Suprapubic skin (tissue), 4 donors: ENCODE measurements around the gene CDH22.

ENCODE experiments used
- EP300 ChIP-seq: sonication (generic); formaldehyde crosslinking; IDR thresholded peaks from one replicate; pipeline ENCODE4 v1.6.1; 2017; ENCODE audit warnings: antibody characterized with exemption
- POLR2A ChIP-seq, 2 donors: fragments of 450-650 bp; IDR thresholded peaks; one replicate each; pipeline ENCODE4 v1.6.1; 2017; ENCODE audit warnings: antibody characterized with exemption in 2 of 2, mild to moderate bottlenecking in 2 of 2, moderate library complexity in 2 of 2
- POLR2AphosphoS5 ChIP-seq, 3 donors: sonication (generic); formaldehyde crosslinking; IDR thresholded peaks; one replicate each; pipeline ENCODE4 v1.6.1; 2017; ENCODE audit warnings: antibody characterized with exemption in 3 of 3
- TF ChIP-seq, protein P1 (sequence below), 2 donors: fragments of 200-600 bp in 1 of 2; fragments of 450-650 bp in 1 of 2; sonication (generic) in 1 of 2; IDR thresholded peaks; one replicate each; pipeline ENCODE4 v1.5.1; 2016 to 2019; ENCODE audit warnings: antibody characterized with exemption in 2 of 2, mild to moderate bottlenecking in 1 of 2, moderate library complexity in 1 of 2

DNA sequence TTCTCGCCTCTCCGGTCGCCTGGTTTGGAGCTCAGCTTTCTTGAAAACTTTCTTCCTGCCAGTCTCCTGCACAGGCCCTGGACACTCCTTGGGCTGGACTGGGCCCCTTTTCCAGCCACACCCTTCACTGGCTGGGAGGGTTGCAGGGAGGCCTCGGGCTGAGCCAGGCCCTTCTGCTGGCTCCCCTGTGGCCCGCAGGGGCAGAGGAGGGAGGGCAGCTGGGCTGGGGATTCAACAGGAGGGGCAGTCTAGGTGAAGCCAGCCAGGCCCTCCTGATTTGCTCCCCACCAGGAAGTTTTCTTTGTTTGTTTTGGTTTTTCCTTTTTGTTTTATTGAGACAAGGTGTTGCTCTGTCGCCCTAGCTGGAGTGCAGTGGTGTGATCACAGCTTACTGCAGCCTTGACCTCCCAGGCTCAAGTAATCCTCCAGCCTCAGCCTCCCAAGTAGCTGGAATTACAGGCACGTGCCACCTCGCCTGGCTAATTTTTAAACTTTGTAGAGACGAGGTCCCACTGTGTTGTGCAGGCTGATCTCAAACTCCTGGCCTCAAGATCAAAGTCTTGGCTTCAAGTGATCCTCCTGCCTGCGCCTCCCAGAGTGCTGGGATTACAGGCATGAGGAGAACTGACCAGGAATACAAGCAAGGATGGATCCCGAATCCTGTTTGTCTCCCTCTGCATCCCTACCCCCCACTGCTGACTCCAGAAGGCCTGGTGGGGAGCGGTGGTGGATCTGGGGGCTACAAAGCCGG is 23.5 kb upstream of the CDH22 start:
- TF ChIP-seq, protein P1, sequence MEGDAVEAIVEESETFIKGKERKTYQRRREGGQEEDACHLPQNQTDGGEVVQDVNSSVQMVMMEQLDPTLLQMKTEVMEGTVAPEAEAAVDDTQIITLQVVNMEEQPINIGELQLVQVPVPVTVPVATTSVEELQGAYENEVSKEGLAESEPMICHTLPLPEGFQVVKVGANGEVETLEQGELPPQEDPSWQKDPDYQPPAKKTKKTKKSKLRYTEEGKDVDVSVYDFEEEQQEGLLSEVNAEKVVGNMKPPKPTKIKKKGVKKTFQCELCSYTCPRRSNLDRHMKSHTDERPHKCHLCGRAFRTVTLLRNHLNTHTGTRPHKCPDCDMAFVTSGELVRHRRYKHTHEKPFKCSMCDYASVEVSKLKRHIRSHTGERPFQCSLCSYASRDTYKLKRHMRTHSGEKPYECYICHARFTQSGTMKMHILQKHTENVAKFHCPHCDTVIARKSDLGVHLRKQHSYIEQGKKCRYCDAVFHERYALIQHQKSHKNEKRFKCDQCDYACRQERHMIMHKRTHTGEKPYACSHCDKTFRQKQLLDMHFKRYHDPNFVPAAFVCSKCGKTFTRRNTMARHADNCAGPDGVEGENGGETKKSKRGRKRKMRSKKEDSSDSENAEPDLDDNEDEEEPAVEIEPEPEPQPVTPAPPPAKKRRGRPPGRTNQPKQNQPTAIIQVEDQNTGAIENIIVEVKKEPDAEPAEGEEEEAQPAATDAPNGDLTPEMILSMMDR (IDR thresholded peaks at IDR 0.05) = no peak
- TF ChIP-seq POLR2A (IDR thresholded peaks at IDR 0.05) (no peak), EP300 (no peak), POLR2AphosphoS5 (IDR thresholded peaks at IDR 0.05) (no peak)
